Stimulated activated CD4-positive, alpha-beta T cell treated with anti-CD3 and anti-CD28 coated beads, Interleukin-4, amount 100 ng/mL, for 1 hour (primary cell): ENCODE measurements around the gene NEDD4L.

Experiments used
- DNase-seq: peaks from one replicate; pipeline ENCODE4 v3.0.0-alpha.2; 2020

The NEDD4L gene

DNA sequence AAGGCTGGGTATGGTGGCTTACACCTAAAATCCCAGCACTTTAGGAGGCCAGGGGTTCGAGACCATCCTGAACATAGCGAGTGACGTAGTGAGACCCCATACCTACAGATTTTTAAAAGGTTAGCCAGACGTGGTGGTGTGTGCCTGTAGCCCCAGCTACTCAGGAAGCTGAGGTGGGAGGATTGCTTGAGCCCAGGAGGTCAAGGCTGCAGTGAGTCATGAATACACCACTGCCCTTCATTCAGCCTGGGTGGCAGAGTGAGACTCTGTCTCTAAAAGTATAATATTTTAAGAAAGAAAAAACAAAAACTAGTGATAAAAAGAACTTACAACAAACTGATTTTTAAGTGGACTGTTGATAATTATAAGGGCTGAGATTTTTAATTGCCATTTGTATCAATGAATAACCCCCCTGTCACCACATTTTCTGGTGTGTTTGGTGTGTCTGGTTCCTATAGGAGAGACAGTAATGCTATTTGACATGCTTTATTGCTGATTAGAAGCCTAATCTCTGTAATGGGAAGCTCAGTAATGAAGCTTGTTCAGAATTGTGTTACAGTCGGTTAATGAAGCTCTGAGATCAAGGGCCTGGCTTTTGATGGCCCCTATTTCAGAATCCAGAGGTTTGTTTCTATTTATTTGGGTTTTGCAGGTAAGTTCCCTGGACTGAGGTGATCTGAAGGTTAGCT is 147.0 kb downstream of the NEDD4L start:
- DNase-seq, result no peak

DNA sequence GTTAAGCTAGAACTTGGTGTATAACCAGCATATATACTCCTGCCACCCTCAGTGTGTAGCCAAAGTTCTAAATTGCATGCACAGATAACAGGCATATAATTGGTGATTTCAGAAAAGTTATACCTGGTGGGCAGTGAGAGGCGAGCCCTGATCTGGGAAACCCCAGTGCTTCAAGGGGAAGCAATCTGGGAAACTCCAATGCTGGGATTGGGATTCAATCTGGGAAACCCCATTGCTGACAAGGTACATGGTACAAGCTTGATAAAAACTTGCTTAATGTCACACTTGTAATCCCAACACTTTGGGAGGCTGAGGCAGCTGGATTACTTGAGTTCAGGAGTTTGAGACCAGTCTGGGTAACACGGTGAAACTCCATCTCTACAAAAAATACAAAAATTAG is 147.6 kb downstream of the NEDD4L start:
- no peak for DNase-seq

DNA sequence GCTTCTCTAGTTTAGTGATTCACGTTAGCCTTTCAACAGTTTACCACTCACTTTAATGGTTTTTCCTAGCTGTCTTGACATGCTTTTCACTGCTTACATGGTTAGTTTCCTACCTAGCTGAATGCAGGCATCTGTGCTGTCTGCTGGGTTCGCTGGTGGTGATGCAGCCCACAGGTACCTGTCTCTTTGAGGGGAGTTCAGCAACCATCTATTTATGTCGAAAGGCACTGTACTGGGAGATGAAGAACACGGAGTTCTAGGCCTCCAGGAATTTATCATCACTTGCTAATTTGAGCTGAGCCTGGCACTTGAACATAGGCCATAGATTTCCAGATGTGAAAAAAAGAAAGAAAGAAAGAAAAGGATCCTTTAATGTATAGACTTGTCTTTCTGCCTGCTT is 148.5 kb downstream of the NEDD4L start:
- no peak for DNase-seq

DNA sequence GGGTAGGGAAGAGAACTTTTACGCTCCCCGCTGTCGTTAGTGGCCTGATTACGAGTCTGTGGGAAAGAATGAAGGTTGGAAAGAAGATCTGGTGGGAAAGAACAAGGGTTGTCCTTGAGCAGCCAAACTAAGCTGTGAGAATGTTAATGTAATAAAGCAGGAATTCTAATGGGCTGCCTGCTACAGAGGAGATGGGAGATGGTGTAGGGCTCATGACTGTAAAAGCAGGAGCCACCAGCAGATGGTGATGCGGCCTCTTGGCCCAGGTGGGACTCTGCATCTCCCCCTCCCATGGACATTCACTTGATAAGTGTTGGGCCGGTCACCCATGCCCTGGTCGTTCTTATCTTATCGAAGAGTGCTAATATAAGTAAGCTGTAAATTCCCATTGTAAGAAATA is 150.0 kb downstream of the NEDD4L start:
- no peak for DNase-seq

DNA sequence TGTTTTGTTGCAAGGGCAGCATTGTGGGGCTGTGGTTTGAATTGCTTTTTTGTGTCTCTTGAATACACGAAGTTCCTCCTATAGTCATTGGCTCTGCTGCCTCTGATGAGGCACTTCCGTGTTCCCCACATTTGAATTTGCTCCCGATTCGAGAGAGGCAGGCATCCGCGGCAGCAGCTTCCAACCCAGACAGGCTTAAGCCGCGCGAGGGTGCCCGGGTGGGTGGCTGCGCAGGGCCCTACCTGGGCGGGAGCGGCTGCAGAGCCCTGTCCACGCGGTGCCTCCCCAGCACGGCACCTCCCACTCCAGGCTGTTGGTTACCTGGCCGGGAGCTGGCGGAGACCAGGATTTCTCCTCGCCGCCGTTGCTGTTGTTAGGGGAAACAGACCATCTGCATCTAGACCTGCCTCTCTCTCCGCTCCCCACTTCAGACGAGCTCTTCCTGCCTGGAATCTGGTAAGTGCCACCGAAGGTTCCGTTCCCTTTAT is 151.3 kb downstream of the NEDD4L start:
- peak; percentile 20 for DNase-seq

DNA sequence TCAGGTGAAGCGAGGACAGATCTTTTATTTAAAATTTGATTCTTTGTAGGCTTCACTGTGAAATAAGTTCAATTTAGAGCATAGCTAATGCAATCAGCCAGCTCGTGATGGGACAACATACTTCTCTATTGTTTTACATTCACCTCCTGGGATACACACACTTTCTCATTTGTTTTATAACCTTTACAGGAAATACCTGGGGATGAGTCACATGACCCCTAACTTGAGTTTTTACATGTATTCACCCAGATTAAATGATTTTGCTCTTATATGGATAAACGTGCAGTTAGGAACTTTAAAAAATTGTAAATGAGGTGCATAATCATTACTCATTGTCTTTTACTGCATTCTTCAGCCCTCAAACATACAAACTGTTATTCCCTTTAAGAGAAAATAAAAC is 152.1 kb downstream of the NEDD4L start:
- DNase-seq, result no peak

DNA sequence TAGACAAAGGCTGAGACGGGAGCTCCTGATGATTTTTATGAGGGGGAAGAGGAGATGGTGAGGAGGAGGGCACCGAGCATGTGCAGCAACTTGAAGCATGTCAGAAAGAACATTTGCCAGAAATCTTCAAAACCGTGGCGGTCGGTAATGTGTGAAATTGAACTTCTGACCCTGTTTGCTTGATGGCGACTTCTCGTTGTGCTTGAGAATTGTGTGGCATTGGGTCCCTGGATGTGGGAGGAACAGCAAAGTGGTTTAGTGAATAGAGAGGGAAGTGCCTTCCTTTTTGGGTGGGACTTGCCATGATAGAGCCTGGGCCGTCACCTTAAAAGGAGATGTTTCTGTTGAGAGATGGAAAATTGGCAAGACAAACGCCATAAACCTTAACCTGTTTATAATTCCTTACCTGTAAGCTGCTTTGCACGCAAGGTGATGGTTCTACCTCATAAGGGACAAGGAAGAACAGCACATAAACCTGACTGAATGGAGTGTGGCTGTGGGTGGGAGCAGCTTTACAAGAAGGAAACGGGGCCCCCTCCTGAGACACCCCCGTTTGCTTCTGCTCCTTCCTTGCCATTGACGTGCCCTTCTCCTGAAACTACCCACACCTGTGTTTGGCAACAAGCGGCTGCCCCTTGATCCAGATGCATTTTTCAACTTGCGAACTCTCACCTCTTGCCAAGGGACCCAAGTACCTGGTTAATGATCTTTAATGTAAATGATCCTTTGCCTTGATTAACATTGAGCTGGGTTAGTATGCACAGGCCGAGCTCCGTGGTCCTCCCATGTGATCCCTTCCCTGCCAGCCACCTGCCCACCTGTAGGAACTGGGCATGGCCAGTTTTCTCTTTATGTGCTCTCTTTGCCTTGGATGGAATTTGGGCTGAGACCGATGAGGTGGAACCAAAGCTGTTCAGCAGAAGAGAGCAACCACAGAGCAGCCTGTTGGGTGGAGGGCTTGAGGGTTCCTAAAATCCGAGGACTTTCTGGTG is 153.2 kb downstream of the NEDD4L start:
- DNase-seq, result no peak

DNA sequence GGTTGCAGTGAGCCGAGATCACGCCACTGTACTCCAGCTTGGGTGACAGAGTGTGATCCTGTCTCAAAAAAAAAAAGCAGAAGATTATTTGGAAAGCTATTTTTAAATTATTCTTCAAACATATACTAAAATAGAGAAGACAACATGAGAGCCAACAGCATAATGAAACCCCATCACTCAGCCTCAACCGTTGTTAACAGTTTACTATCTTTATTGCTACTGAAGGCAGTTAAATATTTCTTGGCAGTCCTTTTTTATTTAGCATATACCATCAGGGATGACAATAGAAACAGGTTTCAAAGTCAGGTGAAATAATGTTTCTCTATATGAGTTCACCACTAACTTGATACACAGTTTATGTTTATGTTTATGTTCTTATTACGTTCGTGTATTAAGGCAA is 157.2 kb downstream of the NEDD4L start:
- DNase-seq, result no peak

DNA sequence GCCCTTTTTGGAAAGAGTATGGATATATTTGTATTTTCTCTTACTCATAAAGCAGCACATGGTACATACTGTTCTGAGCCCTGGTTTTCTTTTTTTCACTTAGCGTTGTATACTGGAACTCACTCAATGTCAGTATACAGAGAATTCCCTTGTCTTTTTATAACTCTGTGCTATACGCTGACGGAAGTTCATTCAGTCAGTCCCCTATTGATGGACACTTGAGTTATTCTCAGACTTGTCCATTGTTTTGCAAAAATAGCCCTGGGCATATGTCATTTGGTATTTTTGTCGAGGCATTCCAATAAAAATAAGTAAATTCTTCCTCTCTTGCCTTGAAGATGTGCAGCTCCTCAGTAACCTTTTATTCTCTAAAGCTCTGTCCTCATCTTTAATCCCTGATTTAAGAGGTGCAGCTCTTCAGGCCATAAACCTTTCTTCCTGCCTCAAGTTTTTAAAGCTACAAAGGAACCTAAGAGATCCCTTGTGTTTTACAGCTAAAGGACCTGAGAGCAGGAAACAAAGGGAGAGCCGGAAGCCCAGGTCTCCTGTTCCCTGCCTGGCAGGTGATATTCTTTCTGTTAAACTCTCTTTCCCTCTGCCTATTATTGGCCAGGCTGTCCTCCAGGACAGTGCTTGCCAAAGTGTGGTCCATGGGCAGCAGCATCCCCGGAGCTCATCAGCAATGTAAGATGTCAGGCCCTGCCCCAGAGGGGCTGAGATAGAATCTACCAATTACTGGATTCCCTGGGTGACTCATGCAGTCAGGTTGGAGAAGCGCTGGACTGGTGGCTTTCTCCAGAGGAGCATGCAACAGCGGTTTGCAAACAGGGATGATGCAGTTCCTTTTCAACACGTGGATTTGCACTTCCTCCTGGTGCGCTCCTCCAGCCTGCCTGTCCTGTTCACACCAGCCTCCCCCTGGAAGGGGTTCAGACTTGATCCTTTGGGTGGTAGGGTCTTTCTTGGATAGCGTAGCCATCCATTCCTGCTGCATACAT is 158.0 kb downstream of the NEDD4L start:
- DNase-seq, result no peak

DNA sequence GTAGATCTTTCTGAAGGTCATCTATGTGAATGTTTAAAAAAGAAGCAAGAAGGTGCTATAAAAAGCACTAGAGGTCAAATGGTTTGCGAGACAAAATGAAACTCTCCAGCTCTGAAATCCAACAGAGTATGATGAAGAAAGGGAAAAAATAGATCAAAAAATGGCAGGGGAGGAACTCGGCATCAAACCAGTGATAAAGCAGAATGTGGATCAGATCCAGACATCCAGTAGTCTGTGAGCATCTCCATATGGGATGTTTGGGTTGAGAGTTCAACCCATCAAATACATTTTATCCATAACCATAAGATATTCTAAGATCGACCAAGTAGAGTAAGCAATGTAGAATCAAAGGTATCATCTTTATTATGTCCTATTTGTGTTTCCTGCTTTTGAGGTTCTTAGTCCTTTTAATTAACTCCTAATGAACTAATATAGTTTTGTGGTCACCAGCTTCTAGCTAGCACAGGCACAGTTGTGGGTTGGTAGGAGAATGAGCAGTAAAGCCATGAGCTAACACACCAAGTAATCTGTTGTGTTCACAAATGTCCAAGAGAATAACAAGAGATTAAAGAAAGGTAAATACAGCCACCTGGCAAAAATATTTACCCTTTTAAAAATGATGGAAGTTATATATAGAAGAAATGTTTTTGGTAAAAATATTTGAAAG is 160.9 kb downstream of the NEDD4L start:
- DNase-seq, result no peak

DNA sequence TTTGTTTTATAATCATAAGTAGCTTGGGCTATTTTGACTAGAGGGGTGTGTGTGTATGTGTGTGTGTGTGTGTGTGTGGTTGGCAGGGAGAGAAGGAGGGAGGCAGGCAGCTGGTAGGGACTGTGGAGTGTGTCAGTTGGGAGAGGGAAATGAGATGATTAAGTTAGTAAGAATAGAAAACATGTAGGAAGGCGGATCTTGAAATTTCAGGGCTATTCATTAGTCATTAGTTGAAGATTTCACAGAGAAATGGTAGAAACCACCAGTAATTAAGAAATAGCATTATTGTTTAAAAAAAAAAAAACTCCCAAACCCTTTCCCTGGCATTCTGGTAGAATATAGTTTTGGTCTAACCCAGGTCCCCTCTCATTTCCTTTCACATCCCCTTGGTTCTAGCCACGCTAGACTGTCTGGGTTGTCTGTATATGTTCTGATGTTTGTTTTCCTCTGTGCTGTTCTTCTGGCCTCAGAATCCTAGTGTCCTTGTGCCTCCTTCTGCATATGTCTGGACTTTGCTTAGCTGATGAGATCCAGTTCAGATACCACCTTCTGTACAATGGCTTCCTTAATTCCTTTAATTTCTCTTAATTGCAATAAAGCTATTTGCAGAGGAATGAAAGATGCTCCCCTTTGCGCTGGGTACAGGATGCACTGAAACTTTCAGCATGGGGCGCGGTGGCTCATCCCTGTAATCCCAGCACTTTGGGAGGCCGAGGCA is 161.6 kb downstream of the NEDD4L start:
- DNase-seq, result no peak

DNA sequence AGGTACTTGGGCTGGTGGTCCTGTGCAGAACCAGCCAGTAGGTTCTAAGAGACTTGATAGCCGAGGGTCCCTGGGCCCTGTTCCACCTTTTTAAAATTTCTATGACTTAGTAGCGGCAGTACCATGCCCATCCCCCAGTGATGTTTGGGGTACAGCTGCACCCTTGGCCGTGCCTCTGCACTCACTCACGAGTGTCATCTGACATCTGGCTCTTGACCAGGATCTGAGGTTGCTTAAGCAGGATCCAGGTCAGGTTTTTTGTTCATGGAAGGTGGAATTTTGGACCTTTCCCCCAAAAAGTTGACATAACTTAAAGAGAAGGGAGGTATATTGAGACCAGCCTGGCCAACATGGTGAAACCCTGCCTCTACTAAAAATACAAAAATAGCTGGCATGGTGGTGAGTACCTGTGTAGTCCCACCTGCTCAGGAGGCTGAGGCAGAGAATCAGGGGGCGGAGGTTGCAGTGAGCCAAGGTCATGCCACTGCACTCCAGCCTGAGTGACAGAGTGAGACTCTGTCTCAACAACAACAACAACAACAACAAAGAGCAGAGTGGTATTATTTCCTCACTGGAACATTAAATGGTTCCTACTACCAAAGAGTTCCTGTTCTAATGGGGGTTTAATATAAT is 163.6 kb downstream of the NEDD4L start:
- DNase-seq, result no peak

DNA sequence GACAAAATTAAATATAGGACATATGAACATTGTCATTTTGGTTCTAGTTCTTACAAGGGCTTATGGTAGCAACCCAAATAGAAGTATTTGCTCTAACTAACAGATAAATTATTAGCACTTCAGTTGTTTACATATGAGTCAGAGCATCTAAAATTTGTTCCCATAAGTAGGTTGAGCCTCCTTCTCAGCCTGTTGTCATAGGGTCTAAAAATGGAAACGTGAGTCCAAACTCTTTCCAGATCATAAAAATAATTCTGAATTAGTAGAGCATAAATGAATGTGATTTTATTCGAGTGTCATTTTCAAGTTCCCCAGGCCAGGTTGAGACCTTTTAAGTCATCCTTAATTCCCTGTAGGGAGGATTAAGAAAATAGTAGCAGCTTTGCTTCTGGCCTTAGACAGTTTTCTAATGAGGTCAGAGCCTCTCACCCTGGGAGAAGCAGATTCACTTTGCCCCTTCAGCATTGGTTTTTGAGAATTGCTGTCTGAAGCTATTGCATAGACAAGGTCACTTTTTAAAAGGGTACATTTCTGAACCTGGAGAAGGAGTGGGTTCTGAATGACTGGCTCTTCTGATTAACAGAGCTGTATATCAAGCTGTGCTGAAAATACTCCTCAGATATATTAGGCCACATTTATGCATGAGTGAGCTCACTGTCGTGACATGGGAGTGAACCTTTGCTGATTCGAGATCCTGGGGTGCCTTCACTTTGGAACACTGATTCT is 164.3 kb downstream of the NEDD4L start:
- no peak for DNase-seq

DNA sequence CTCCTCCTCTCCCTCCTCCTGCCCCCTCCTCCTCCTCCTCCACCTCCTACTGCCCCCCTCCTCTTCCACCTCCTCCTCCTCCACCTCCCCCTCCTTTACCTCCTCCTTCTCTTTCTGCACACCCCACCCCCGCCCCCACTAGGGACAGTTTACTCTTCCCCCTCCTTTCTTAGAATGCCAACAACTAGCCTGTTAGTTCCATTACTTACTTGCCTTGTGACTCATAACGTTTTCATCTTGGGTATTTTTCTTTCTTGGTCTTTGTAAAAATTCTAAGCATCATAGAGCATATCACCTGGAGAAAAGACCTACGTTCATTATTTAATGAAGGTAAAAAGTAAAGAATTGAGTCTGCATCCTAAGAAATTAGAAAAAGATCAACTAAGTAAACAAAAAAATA is 165.3 kb downstream of the NEDD4L start:
- no peak for DNase-seq

DNA sequence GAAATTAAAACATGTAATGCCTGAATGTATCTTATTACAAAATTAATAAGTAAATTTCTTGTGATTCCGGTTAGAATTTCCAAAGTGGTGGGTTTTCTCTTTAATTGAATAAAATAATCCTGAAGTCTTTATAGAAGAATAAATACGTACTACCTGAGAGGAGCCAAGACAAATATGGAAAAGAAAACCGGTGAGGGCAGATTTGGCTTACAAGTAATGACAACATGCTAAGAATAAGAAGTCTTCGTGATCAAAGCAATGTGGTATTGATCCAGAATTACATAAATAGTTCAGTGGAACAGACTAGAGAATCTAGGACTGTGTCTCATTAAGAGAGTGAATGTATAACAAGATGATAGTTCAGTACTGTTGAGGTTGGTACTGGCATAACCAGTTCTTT is 167.5 kb downstream of the NEDD4L start:
- no peak for DNase-seq

DNA sequence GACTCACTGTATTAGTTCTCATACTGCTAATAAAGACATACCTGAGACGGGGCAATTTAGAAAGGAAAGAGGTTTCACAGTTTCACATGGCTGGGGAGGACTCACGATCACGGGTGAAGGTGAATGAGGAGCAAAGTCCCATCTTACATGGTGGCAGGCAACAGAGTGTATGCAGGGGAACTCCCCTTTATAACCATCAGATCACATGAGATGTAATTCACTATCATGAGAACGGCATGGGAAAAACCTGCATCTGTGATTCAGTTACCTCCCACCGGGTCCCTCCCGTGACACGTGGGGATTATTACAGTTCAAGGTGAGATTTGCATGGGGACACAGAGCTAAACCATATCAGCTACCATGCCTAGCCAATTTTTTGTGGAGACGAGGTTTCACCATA is 168.2 kb downstream of the NEDD4L start:
- no peak for DNase-seq

DNA sequence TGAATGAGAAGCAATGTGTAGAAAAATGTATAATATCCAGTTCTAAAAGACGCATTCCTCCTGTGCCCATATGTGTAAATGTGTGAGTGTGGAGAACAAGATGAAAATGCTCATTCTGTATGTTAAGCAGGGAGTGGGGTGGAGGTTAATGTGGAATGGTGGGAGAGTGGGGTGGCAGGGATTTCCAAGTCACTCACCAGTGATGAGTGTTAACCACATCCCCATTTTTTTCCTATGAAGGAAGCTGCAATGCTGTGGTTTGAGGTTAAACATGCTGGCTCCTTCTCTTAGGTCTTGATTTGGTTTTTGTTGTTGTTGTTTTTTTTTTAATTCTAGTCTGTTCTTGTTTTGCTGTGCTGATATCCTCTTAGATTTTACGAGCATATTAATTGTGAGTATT is 169.4 kb downstream of the NEDD4L start:
- DNase-seq, result no peak

DNA sequence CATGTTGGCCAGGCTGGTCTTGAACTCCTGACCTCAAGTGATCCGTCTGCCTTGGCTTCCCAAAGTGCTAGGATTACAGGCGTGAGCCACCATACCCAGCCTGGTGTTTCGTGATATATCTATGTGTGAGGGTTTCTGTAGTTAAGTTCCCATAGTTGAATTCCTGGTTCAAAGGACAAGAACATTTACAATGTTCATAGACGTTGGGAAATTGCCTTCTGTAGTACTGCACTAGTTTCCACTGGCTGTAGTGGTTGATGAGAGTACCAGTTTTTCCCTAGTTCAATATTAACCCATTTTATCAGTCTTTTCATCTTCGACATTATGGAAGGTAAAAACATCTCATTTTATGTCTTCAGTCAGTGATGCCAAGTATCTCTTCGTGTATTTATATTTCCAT is 171.0 kb downstream of the NEDD4L start:
- no peak for DNase-seq

DNA sequence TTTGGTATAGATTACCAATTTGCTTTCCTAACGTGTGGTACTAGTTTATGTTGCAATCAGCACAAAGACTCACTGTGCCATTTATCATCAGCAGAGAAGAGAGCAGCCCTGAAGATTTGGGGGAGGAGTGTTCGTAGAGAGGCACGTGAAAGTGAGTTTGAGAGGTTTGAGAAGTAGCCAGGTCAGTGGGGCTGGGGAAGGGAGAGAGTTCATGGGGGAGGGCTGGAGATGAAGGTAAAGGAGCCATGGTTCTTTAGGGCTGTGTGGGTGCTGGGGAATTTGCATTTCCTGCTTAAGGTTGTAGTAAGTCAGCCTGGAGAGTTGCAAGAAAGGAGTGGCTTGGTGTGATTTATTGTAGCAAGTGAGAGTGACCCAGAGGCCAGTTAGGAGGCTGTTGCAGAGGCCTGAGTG is 172.1 kb downstream of the NEDD4L start:
- DNase-seq, result no peak

DNA sequence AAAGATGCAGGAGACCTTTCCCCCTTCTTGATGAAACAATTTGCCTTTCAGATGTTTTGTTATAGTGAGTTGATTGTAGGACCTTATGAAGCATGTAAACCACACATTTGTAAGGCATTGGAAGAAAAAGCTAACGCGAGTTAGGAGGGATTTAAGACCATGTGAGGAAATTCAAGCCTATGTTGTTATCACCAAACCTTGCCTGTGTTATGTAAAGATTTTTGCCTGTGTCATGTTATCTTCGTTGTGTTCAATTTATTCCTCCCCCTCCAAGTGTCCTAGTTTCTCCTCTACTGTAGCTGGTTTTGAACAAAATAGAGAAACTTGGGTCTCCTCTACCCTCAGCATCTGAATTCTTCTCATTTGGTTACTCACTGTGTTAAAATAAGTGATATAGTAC is 173.0 kb downstream of the NEDD4L start:
- no peak for DNase-seq
